Fibroblast of villous mesenchyme (primary cell): Measurements from ENCODE around the gene IFT81. TPM values are rescaled to one million over a fixed set of nuclear protein-coding genes. Genes with fewer than 3 reads are reported as not detected.

Experiments used
- DNase-seq: peaks from one replicate; pipeline ENCODE4 v3.0.0-alpha.2; 2010; ENCODE audit warnings: low read depth
- H3K4me3 ChIP-seq: 2 replicates; pipeline ENCODE4 v1.5.1; 2011; ENCODE audit warnings: low read depth, mild to moderate bottlenecking, low read length
- CTCF ChIP-seq: IDR thresholded peaks from 2 replicates; pipeline ENCODE4 v1.5.1; 2012; ENCODE audit warnings: low read depth, mild to moderate bottlenecking, low read length; ENCODE audit not compliant: insufficient read depth
- total RNA-seq: library from RNA; depleted of rRNA; stranded (reverse); fragments of >200 nt; gene quantifications from 2 replicates; pipeline ENCODE4 v1.2.3, GENCODE V29; 2012

IFT81 gene
- total RNA-seq, 1 donor, result 24.2 TPM

- no peak overlapping the region for H3K4me3 ChIP-seq
- peak; percentile 69 for DNase-seq
- no peak for TF ChIP-seq CTCF
These were observed 19.7 kb upstream of the IFT81 start for GRCh38 chr12:110104188-110105094.

DNA sequence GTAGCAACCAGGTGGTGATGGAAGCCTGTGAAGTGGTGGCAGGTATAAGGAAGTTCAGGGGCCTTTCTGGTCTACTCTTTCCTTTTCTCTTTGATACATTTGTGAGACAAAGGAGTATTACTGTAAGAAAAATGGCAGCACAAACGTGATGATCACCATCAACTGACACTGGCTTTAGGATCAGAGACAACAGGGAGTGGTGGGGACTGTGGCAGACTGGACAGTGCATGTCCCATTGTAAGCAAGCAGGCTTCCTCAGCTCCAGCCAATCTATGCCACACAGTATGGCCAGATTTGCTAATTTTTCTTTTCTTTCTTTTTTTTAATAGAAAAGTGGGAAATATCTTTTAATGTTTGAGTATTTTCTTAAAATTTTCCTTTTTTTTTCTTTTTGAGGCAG lies 19.0 kb upstream of the IFT81 start:
- H3K4me3 ChIP-seq, result no peak overlapping the region
- DNase-seq, result no peak
- no peak for TF ChIP-seq CTCF

DNA sequence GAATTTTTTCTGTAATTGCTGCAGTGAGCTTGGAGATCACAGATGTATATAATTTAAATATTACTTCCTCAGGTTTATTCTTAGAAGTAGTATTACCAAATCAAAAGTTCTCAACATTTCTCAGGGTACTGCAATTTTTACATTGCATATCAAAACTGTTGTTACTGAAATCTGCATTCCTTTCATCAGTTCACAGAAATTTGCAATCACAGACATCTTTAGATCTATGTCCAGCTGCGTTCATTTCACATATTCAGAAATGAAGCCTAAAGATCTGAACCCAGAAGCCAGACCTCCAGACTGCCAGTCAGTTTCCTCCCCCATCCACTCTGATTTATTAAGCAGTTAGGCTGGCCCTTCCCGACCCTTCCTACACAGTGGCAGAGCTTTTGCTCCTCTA lies 18.2 kb upstream of the IFT81 start:
- DNase-seq, result peak; percentile 28
- TF ChIP-seq CTCF, result no peak
- no peak overlapping the region for H3K4me3 ChIP-seq

GRCh38 chr12:110107369-110108281 lies 16.5 kb upstream of the IFT81 start:
- no peak for TF ChIP-seq CTCF
- DNase-seq, result peak; percentile 85
- no peak overlapping the region for H3K4me3 ChIP-seq

GRCh38 chr12:110108309-110109036 lies 15.7 kb upstream of the IFT81 start:
- no peak for DNase-seq
- no peak for TF ChIP-seq CTCF
- no peak overlapping the region for H3K4me3 ChIP-seq
